MM.1S (cell line): ENCODE data around the gene SLCO1A2.

ENCODE experiments used
- DNase-seq: peaks from one replicate; pipeline ENCODE4 v3.0.0-alpha.2; 2015
- H2AFZ ChIP-seq: fragments of 300-600 bp; sonication (generic); 2 replicates; pipeline ENCODE4 v1.6.0; 2016; ENCODE audit warnings: antibody characterized with exemption, low read length
- H3F3A ChIP-seq: fragments of 300-600 bp; sonication (generic); 2 replicates; pipeline ENCODE4 v1.6.1; 2016; ENCODE audit warnings: mild to moderate bottlenecking, antibody characterized with exemption, low read length, moderate library complexity, mixed read lengths; ENCODE audit not compliant: insufficient read depth
- H3K27ac ChIP-seq: fragments of 300-600 bp; sonication (generic); 2 replicates; pipeline ENCODE4 v1.5.1; 2016; ENCODE audit warnings: mild to moderate bottlenecking, low read length
- H3K27me3 ChIP-seq: fragments of 300-600 bp; sonication (generic); replicated peaks from 2 replicates; pipeline ENCODE4 v1.6.0; 2016; ENCODE audit warnings: low read length; ENCODE audit not compliant: insufficient read depth
- H3K36me3 ChIP-seq: fragments of 300-600 bp; sonication (generic); replicated peaks from 2 replicates; pipeline ENCODE4 v1.6.1; 2016; ENCODE audit warnings: mild to moderate bottlenecking, low read length, mixed read lengths; ENCODE audit not compliant: insufficient read depth
- H3K4me1 ChIP-seq: fragments of 300-600 bp; sonication (generic); 2 replicates; pipeline ENCODE4 v1.6.1; 2016; ENCODE audit warnings: low read length, mixed read lengths
- H3K4me2 ChIP-seq: fragments of 300-600 bp; sonication (generic); 2 replicates; pipeline ENCODE4 v1.6.0; 2016; ENCODE audit warnings: low read depth, low read length
- H3K4me3 ChIP-seq: fragments of 300-600 bp; sonication (generic); 2 replicates; pipeline ENCODE4 v1.5.1; 2016; ENCODE audit warnings: low read length, mixed read lengths
- H3K79me2 ChIP-seq: fragments of 300-600 bp; sonication (generic); 2 replicates; pipeline ENCODE4 v1.6.1; 2016; ENCODE audit warnings: mixed run types, low read length, mixed read lengths
- H3K9ac ChIP-seq: fragments of 300-600 bp; sonication (generic); 2 replicates; pipeline ENCODE4 v1.6.1; 2016; ENCODE audit warnings: low read length, mixed read lengths
- H3K9me2 ChIP-seq: fragments of 300-600 bp; sonication (generic); replicated peaks from 2 replicates; pipeline ENCODE4 v1.6.1; 2016; ENCODE audit warnings: mild to moderate bottlenecking, low read length, mixed read lengths; ENCODE audit not compliant: insufficient read depth
- H3K9me3 ChIP-seq: fragments of 300-600 bp; sonication (generic); replicated peaks from 2 replicates; pipeline ENCODE4 v1.6.1; 2016; ENCODE audit warnings: mild to moderate bottlenecking, low read length, mixed read lengths; ENCODE audit not compliant: insufficient read depth
- H4K20me1 ChIP-seq: fragments of 300-600 bp; sonication (generic); 2 replicates; pipeline ENCODE4 v1.6.1; 2016; ENCODE audit warnings: mild to moderate bottlenecking, low read length, moderate library complexity, mixed read lengths; ENCODE audit not compliant: insufficient read depth
- CTCF ChIP-seq: fragments of 300-600 bp; sonication (generic); IDR thresholded peaks from 2 replicates; pipeline ENCODE4 v1.5.1; 2016; ENCODE audit warnings: antibody characterized with exemption, low read length, mixed read lengths
- EZH2 ChIP-seq: fragments of 300-600 bp; sonication (generic); optimal IDR thresholded peaks from 2 replicates; pipeline ENCODE3; 2017; ENCODE audit warnings: low read depth, mild to moderate bottlenecking, antibody characterized with exemption, low read length, mixed read lengths
- EZH2phosphoT487 ChIP-seq: fragments of 300-600 bp; sonication (generic); IDR thresholded peaks from 2 replicates; pipeline ENCODE4 v1.6.1; 2018; ENCODE audit warnings: antibody characterized with exemption, low read length

Gene SLCO1A2

GRCh38 chr12:21219206-21219605, 115.5 kb downstream of the SLCO1A2 start:
- no peaks in the 10 kb centered on the region for H3K9me3 ChIP-seq
- H4K20me1 ChIP-seq, result no peaks in the 10 kb centered on the region
- no peaks in the 10 kb centered on the region for H3K79me2 ChIP-seq
- no peak overlapping the region for H3K9ac ChIP-seq
- no peak overlapping the region for H3K27ac ChIP-seq
- H3F3A ChIP-seq, result no peaks in the 10 kb centered on the region
- H3K4me2 ChIP-seq, result no peak overlapping the region
- H3K27me3 ChIP-seq, result no peaks in the 10 kb centered on the region
- H2AFZ ChIP-seq, result no peak overlapping the region
- no peaks in the 10 kb centered on the region for H3K9me2 ChIP-seq
- TF ChIP-seq EZH2phosphoT487 (no peak), CTCF (no peak), EZH2 (no peak)
- no peaks in the 10 kb centered on the region for H3K4me1 ChIP-seq
- DNase-seq, result no peak
- no peaks in the 10 kb centered on the region for H3K36me3 ChIP-seq
- no peak overlapping the region for H3K4me3 ChIP-seq
